Measurements from ENCODE around the gene SURF1. TPM values are rescaled to one million over a fixed set of nuclear protein-coding genes. Genes with fewer than 3 reads are reported as not detected.
A peak's percentile ranks its signal among the peaks of the same experiment; 100 is the strongest.

SURF1 gene
- total and polyA plus RNA-seq, 12 donors = 41.7 to 85.4 (median 61.2) TPM

GRCh38 chr9:133372144-133372543, 15.9 kb upstream of the SURF1 start:
- no peak for DNase-seq
- Histone ChIP-seq H3K27ac (peak overlapping the region in 3 of 10 donors; percentile 7 to 80 (median 27)), H3K4me1 (peaks cover 26 to 91% (median 84%) of the 10 kb centered on the region in 9 donors), H3K4me3 (no peak overlapping the region), H3K36me3 (peaks cover 0 to 59% (median 19%) of the 10 kb centered on the region in 9 donors), H3K27me3 (no peaks in the 10 kb centered on the region), H3K9me3 (peaks cover 0 to under 1% (median 0%) of the 10 kb centered on the region in 11 donors)
- WGBS, 2 donors = 59 to 67% methylated on average over 7 of the region's 7 CpGs
- ATAC-seq = no peak
- intact Hi-C loops (cut with DNase I) = loop anchor here in 1 of 10 donors (5.0 kb wide), 1 partner anchor 35 kb away; the partner anchor contains the start of gene SURF6
- no peak for TF ChIP-seq CTCF (IDR thresholded peaks at IDR 0.05)

GRCh38 chr9:133371261-133371711, 15.0 kb upstream of the SURF1 start:
- H3K4me3 ChIP-seq = peak overlapping the region in 1 of 10 donors; percentile 34
- intact Hi-C loops (cut with DNase I) = loop anchor here in 1 of 10 donors (5.0 kb wide), 1 partner anchor 34 kb away; the partner anchor contains the start of gene SURF6
- 66 to 68% methylated on average over 12 of the region's 12 CpGs for WGBS, 2 donors
- H3K4me1 ChIP-seq = peaks cover 26 to 87% (median 77%) of the 10 kb centered on the region in 9 donors
- no peak for TF ChIP-seq CTCF (IDR thresholded peaks at IDR 0.05)
- H3K27me3 ChIP-seq = no peaks in the 10 kb centered on the region
- no peaks in the 10 kb centered on the region for H3K9me3 ChIP-seq
- H3K36me3 ChIP-seq = peaks cover 0 to 67% (median 25%) of the 10 kb centered on the region in 9 donors
- DNase-seq = no peak
- peak overlapping the region in 2 of 10 donors; percentile 27 to 80 for H3K27ac ChIP-seq
- no peak for ATAC-seq

- Histone ChIP-seq H3K27ac (peak overlapping the region in 1 of 10 donors; percentile 80), H3K36me3 (peaks cover 0 to 73% (median 31%) of the 10 kb centered on the region in 9 donors), H3K4me1 (peaks cover 26 to 86% (median 77%) of the 10 kb centered on the region in 9 donors), H3K4me3 (peak overlapping the region in 1 of 10 donors; percentile 34), H3K27me3 (no peaks in the 10 kb centered on the region), H3K9me3 (no peaks in the 10 kb centered on the region)
- intact Hi-C loops (cut with DNase I) = loop anchor here in 1 of 10 donors (5.0 kb wide), 1 partner anchor 33 kb away; the partner anchor contains the start of gene SURF6
- 73 to 79% methylated on average over 9 of the region's 9 CpGs for WGBS, 2 donors
- no peak for TF ChIP-seq CTCF (IDR thresholded peaks at IDR 0.05)
- DNase-seq (no peak), ATAC-seq (no peak)
Measured at GRCh38 chr9:133370685-133371084, 14.4 kb upstream of the SURF1 start.

GRCh38 chr9:133369933-133370332, 13.6 kb upstream of the SURF1 start:
- H3K4me3 ChIP-seq = no peak overlapping the region
- H3K9me3 ChIP-seq = no peaks in the 10 kb centered on the region
- intact Hi-C loops (cut with DNase I) = loop anchor here in 1 of 10 donors (5.0 kb wide), 1 partner anchor 33 kb away; the partner anchor contains the start of gene SURF6
- 80 to 86% methylated on average over 7 of the region's 7 CpGs for WGBS, 2 donors
- peaks cover 26 to 82% (median 76%) of the 10 kb centered on the region in 9 donors for H3K4me1 ChIP-seq
- no peak for TF ChIP-seq CTCF (IDR thresholded peaks at IDR 0.05)
- ATAC-seq (no peak), DNase-seq (no peak)
- peak overlapping the region in 1 of 10 donors; percentile 80 for H3K27ac ChIP-seq
- peaks cover 0 to 81% (median 38%) of the 10 kb centered on the region in 9 donors for H3K36me3 ChIP-seq
- H3K27me3 ChIP-seq = no peaks in the 10 kb centered on the region
